HepG2 (cell line): Measurements from ENCODE around the gene MRPL57. TPM values are rescaled to one million over a fixed set of nuclear protein-coding genes. Genes with fewer than 3 reads are reported as not detected.

Experiments used
- HIC2 ChIP-seq: sonication (generic); formaldehyde crosslinking; IDR thresholded peaks from 2 replicates; pipeline ENCODE4 v1.9.0; 2022; ENCODE audit warnings: low read depth, missing genetic modification reagents
- JUNB ChIP-seq: sonication (generic); formaldehyde crosslinking; IDR thresholded peaks from 2 replicates; pipeline ENCODE4 v1.8.0; 2022; ENCODE audit warnings: missing genetic modification reagents, mild to moderate bottlenecking, borderline replicate concordance
- NCOA5 ChIP-seq: sonication (generic); formaldehyde crosslinking; IDR thresholded peaks from 2 replicates; pipeline ENCODE4 v1.4.0; 2020; ENCODE audit warnings: missing genetic modification reagents
- PAXIP1 ChIP-seq: sonication (generic); formaldehyde crosslinking; conservative IDR thresholded peaks from 2 replicates; pipeline ENCODE4 v1.4.0; 2020; ENCODE audit warnings: mild to moderate bottlenecking, missing genetic modification reagents, moderate library complexity
- RARA ChIP-seq: IDR thresholded peaks from 2 replicates; pipeline ENCODE4 v1.6.1; 2016; ENCODE audit warnings: missing genetic modification reagents, missing compliant biosample characterization
- RNF2 ChIP-seq: fragments of 450-650 bp; conservative IDR thresholded peaks from 2 replicates; pipeline ENCODE4 v1.6.1; 2016; ENCODE audit warnings: low read depth
- TOPORS ChIP-seq: sonication (generic); formaldehyde crosslinking; IDR thresholded peaks from 2 replicates; pipeline ENCODE4 v1.8.0; 2023; ENCODE audit warnings: mild to moderate bottlenecking, missing genetic modification reagents
- ZNF280B ChIP-seq: sonication (generic); formaldehyde crosslinking; IDR thresholded peaks from 2 replicates; pipeline ENCODE4 v1.5.0; 2020; ENCODE audit warnings: missing genetic modification reagents, mild to moderate bottlenecking, borderline replicate concordance
- polyA plus RNA-seq, 8 experiments: library from polyadenylated mRNA; depleted of rRNA in 3 of 8; stranded (reverse) in 7 of 8; unstranded in 1 of 8; fragments of >200 nt; fragmentation: Illumina TruSeq in 4 of 8; extraction: Trizol in 4 of 8; gene quantifications; 2 replicates each; pipeline versions ENCODE4 v1.2.1 to v1.2.3, GENCODE V29; 2011 to 2016; ENCODE audit warnings: low read depth in 4 of 8, missing spikeins in 1 of 8, mixed read lengths in 1 of 8; ENCODE audit not compliant: insufficient read depth in 1 of 8
- total RNA-seq, 5 experiments: library from RNA; depleted of rRNA; stranded (reverse); fragments of >200 nt; fragmentation: Illumina TruSeq; extraction: Trizol; gene quantifications; 2 replicates each; pipeline ENCODE4 v1.2.3, GENCODE V29; 2016; ENCODE audit warnings: low read depth in 1 of 5
- TF ChIP-seq, protein P1 (sequence below): sonication (generic); formaldehyde crosslinking; IDR thresholded peaks from 2 replicates; pipeline ENCODE4 v1.4.0; 2020; ENCODE audit warnings: missing genetic modification reagents, borderline replicate concordance
- TF ChIP-seq, protein P2 (sequence below): sonication (generic); formaldehyde crosslinking; IDR thresholded peaks from 2 replicates; pipeline ENCODE4 v1.4.0; 2020; ENCODE audit warnings: missing genetic modification reagents

The MRPL57 gene
- total and polyA plus RNA-seq, 2 of the 13 experiments (the other 11 are each of a cell fraction or from before 2014, with no cell fraction given): 19.5 to 35.2 TPM

- TF ChIP-seq ZNF280B (CRISPR knock-in tag): peak; percentile 86
- TF ChIP-seq, protein P1, sequence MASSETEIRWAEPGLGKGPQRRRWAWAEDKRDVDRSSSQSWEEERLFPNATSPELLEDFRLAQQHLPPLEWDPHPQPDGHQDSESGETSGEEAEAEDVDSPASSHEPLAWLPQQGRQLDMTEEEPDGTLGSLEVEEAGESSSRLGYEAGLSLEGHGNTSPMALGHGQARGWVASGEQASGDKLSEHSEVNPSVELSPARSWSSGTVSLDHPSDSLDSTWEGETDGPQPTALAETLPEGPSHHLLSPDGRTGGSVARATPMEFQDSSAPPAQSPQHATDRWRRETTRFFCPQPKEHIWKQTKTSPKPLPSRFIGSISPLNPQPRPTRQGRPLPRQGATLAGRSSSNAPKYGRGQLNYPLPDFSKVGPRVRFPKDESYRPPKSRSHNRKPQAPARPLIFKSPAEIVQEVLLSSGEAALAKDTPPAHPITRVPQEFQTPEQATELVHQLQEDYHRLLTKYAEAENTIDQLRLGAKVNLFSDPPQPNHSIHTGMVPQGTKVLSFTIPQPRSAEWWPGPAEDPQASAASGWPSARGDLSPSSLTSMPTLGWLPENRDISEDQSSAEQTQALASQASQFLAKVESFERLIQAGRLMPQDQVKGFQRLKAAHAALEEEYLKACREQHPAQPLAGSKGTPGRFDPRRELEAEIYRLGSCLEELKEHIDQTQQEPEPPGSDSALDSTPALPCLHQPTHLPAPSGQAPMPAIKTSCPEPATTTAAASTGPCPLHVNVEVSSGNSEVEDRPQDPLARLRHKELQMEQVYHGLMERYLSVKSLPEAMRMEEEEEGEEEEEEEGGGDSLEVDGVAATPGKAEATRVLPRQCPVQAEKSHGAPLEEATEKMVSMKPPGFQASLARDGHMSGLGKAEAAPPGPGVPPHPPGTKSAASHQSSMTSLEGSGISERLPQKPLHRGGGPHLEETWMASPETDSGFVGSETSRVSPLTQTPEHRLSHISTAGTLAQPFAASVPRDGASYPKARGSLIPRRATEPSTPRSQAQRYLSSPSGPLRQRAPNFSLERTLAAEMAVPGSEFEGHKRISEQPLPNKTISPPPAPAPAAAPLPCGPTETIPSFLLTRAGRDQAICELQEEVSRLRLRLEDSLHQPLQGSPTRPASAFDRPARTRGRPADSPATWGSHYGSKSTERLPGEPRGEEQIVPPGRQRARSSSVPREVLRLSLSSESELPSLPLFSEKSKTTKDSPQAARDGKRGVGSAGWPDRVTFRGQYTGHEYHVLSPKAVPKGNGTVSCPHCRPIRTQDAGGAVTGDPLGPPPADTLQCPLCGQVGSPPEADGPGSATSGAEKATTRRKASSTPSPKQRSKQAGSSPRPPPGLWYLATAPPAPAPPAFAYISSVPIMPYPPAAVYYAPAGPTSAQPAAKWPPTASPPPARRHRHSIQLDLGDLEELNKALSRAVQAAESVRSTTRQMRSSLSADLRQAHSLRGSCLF (CRISPR knock-in tag): no peak
- TF ChIP-seq RNF2: peak; percentile 72; the same call in 1 of the 2 replicates
- TF ChIP-seq PAXIP1 (CRISPR knock-in tag): 0 out of 2 replicates have a peak, but pooled peaks have one; percentile 20
- peak; percentile 38; the same call in 1 of the 2 replicates for TF ChIP-seq TOPORS (CRISPR knock-in tag)
- TF ChIP-seq, protein P2, sequence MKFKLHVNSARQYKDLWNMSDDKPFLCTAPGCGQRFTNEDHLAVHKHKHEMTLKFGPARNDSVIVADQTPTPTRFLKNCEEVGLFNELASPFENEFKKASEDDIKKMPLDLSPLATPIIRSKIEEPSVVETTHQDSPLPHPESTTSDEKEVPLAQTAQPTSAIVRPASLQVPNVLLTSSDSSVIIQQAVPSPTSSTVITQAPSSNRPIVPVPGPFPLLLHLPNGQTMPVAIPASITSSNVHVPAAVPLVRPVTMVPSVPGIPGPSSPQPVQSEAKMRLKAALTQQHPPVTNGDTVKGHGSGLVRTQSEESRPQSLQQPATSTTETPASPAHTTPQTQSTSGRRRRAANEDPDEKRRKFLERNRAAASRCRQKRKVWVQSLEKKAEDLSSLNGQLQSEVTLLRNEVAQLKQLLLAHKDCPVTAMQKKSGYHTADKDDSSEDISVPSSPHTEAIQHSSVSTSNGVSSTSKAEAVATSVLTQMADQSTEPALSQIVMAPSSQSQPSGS (CRISPR knock-in tag): peak; percentile 44
- TF ChIP-seq RARA (CRISPR knock-in tag): no peak; the same call in 1 of the 2 replicates
- no peak; the same call in 1 of the 2 replicates for TF ChIP-seq HIC2 (CRISPR knock-in tag)
- no peak for TF ChIP-seq NCOA5 (CRISPR knock-in tag)
- peak; percentile 79 for TF ChIP-seq JUNB (CRISPR knock-in tag)
These were observed at the start of gene MRPL57, which contains the start of gene SKA3 (continued) for GRCh38 chr13:21176215-21176981.
